Neural cell (in vitro differentiated cells): ENCODE data around the gene RBM33. TPM values are rescaled to one million over a fixed set of nuclear protein-coding genes. Genes with fewer than 3 reads are reported as not detected.

Experiments
- H2AFZ ChIP-seq: fragments of 200-600, 300-800 bp; sonication (generic), shearing (Covaris generic); 2 replicates; pipeline ENCODE4 v1.6.0; 2014; ENCODE audit warnings: low read depth, mild to moderate bottlenecking, antibody characterized with exemption, low read length, moderate library complexity
- H3F3A ChIP-seq: fragments of 200-600 bp; shearing (Covaris generic); 2 replicates; pipeline ENCODE4 v1.6.1; 2016; ENCODE audit warnings: mild to moderate bottlenecking, moderate library complexity, mixed read lengths, antibody characterized with exemption, low read length; ENCODE audit not compliant: insufficient read depth, poor library complexity, severe bottlenecking
- H3K27ac ChIP-seq: fragments of 200-600, 300-800 bp; sonication (generic), shearing (Covaris generic); 2 replicates; pipeline ENCODE4 v1.5.1; 2014; ENCODE audit warnings: mild to moderate bottlenecking, low read length, moderate library complexity
- H3K27me3 ChIP-seq: fragments of 300-800, 200-600 bp; sonication (generic), shearing (Covaris generic); 2 replicates; pipeline ENCODE4 v1.6.0; 2014; ENCODE audit warnings: mild to moderate bottlenecking, low read depth, low read length, moderate library complexity; ENCODE audit not compliant: insufficient read depth
- H3K36me3 ChIP-seq: fragments of 300-800, 200-600 bp; sonication (generic), shearing (Covaris generic); 2 replicates; pipeline ENCODE4 v1.5.1; 2014; ENCODE audit warnings: mild to moderate bottlenecking, antibody characterized with exemption, low read length, moderate library complexity; ENCODE audit not compliant: insufficient read depth
- H3K4me2 ChIP-seq: fragments of 300-800, 200-600 bp; sonication (generic), shearing (Covaris generic); 2 replicates; pipeline ENCODE4 v1.6.0; 2014; ENCODE audit warnings: mild to moderate bottlenecking, low read length
- H3K4me3 ChIP-seq: fragments of 300-800, 200-600 bp; sonication (generic), shearing (Covaris generic); 2 replicates; pipeline ENCODE4 v1.5.1; 2014; ENCODE audit warnings: mild to moderate bottlenecking, low read length, moderate library complexity
- H3K79me2 ChIP-seq: fragments of 200-600 bp; shearing (Covaris generic); replicated peaks from 2 replicates; pipeline ENCODE4 v1.6.0; 2014; ENCODE audit warnings: mild to moderate bottlenecking, low read length, moderate library complexity; ENCODE audit not compliant: insufficient read depth
- H3K9ac ChIP-seq: fragments of 300-800, 200-600 bp; sonication (generic), shearing (Covaris generic); 2 replicates; pipeline ENCODE4 v1.6.1; 2016; ENCODE audit warnings: mild to moderate bottlenecking, low read length, mixed read lengths
- H3K9me2 ChIP-seq: fragments of 200-600 bp; shearing (Covaris generic); 2 replicates; pipeline ENCODE4 v1.6.1; 2016; ENCODE audit warnings: mild to moderate bottlenecking, low read length, mixed read lengths; ENCODE audit not compliant: insufficient read depth
- H3K9me3 ChIP-seq: fragments of 200-600, 300-800 bp; sonication (generic), shearing (Covaris generic); 2 replicates; pipeline ENCODE4 v1.6.1; 2016; ENCODE audit warnings: mild to moderate bottlenecking, mixed run types, low read length, moderate library complexity, mixed read lengths
- H4K20me1 ChIP-seq: fragments of 200-600 bp; shearing (Covaris generic); 2 replicates; pipeline ENCODE4 v1.6.1; 2016; ENCODE audit warnings: mild to moderate bottlenecking, mixed run types; ENCODE audit not compliant: insufficient read depth
- EP300 ChIP-seq: fragments of 450-650 bp; conservative IDR thresholded peaks from 2 replicates; pipeline ENCODE4 v1.6.1; 2014; ENCODE audit warnings: antibody characterized with exemption, mild to moderate bottlenecking, moderate library complexity; ENCODE audit not compliant: poor library complexity, severe bottlenecking
- EZH2 ChIP-seq: fragments of 200-600, 300-800 bp; shearing (Covaris generic), sonication (generic); IDR thresholded peaks from 2 replicates; pipeline ENCODE4 v1.6.1; 2014; ENCODE audit warnings: antibody characterized with exemption, low read length, borderline replicate concordance, mild to moderate bottlenecking; ENCODE audit not compliant: insufficient read depth, poor library complexity, severe bottlenecking
- MXI1 ChIP-seq: fragments of 450-650 bp; conservative IDR thresholded peaks from 2 replicates; pipeline ENCODE4 v1.6.1; 2014; ENCODE audit warnings: antibody characterized with exemption, mild to moderate bottlenecking; ENCODE audit not compliant: poor library complexity, severe bottlenecking
- POLR2AphosphoS5 ChIP-seq: IDR thresholded peaks from 2 replicates; pipeline ENCODE4 v1.6.1; 2012
- RAD21 ChIP-seq: fragments of 450-650 bp; conservative IDR thresholded peaks from 2 replicates; pipeline ENCODE4 v1.6.1; 2014; ENCODE audit warnings: antibody characterized with exemption, mild to moderate bottlenecking, moderate library complexity
- REST ChIP-seq: IDR thresholded peaks from 2 replicates; pipeline ENCODE4 v1.6.1; 2012; ENCODE audit warnings: borderline replicate concordance
- SMC3 ChIP-seq: fragments of 450-650 bp; conservative IDR thresholded peaks from 2 replicates; pipeline ENCODE4 v1.6.1; 2014; ENCODE audit warnings: antibody characterized with exemption, mild to moderate bottlenecking, moderate library complexity; ENCODE audit not compliant: poor library complexity
- TAF1 ChIP-seq: IDR thresholded peaks from 2 replicates; pipeline ENCODE4 v1.6.1; 2012; ENCODE audit warnings: low read depth
- polyA plus RNA-seq: library from polyadenylated mRNA; depleted of rRNA; stranded (reverse); fragments of >200 nt; gene quantifications from 2 replicates; pipeline ENCODE4 v1.2.3, GENCODE V29; 2014
- TF ChIP-seq, protein P1 (sequence below): fragments of 450-650 bp; IDR thresholded peaks from 2 replicates; pipeline ENCODE4 v1.5.1; 2014; ENCODE audit warnings: antibody characterized with exemption, mild to moderate bottlenecking, moderate library complexity; ENCODE audit not compliant: poor library complexity, severe bottlenecking

Gene RBM33
- polyA plus RNA-seq, 1 donor from 2014 or later: 53.2 TPM

- TF ChIP-seq POLR2AphosphoS5 (no peak), RAD21 (no peak), REST (no peak), EZH2 (no peak), EP300 (no peak), TAF1 (no peak), SMC3 (no peak), MXI1 (no peak)
- TF ChIP-seq, protein P1, sequence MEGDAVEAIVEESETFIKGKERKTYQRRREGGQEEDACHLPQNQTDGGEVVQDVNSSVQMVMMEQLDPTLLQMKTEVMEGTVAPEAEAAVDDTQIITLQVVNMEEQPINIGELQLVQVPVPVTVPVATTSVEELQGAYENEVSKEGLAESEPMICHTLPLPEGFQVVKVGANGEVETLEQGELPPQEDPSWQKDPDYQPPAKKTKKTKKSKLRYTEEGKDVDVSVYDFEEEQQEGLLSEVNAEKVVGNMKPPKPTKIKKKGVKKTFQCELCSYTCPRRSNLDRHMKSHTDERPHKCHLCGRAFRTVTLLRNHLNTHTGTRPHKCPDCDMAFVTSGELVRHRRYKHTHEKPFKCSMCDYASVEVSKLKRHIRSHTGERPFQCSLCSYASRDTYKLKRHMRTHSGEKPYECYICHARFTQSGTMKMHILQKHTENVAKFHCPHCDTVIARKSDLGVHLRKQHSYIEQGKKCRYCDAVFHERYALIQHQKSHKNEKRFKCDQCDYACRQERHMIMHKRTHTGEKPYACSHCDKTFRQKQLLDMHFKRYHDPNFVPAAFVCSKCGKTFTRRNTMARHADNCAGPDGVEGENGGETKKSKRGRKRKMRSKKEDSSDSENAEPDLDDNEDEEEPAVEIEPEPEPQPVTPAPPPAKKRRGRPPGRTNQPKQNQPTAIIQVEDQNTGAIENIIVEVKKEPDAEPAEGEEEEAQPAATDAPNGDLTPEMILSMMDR: no peak
- Histone ChIP-seq H3K27ac (no peak overlapping the region), H3F3A (no peaks in the 10 kb centered on the region), H3K9me2 (no peaks in the 10 kb centered on the region), H3K79me2 (no peaks in the 10 kb centered on the region), H3K4me2 (no peak overlapping the region), H3K9me3 (no peaks in the 10 kb centered on the region), H2AFZ (no peak overlapping the region), H4K20me1 (no peaks in the 10 kb centered on the region), H3K36me3 (no peaks in the 10 kb centered on the region), H3K9ac (no peak overlapping the region), H3K4me3 (no peak overlapping the region), H3K27me3 (no peaks in the 10 kb centered on the region)
Measured at GRCh38 chr7:155739538-155740143, 95.2 kb downstream of the RBM33 start.

DNA sequence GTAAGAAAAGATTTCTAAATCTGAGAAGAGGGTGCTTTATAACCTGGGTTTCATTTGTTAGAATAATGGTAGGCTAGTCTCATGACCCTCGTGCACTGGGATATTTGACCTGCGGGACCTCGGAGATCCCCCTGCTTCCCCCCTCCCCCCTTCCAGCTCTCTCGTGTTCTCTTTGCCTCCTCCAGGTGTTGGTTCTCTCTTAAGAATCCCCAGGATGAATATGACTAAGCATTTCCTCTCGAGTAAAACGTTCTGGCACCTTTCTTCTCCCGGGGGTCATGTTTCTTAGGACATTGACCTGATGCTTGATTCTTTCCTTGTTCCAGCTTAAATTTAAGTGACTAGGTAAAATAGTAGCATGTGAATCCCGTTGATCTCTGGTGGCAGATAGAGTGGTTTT is 96.6 kb downstream of the RBM33 start:
- Histone ChIP-seq H4K20me1 (no peaks in the 10 kb centered on the region), H3K36me3 (no peaks in the 10 kb centered on the region), H2AFZ (no peak overlapping the region), H3K9me3 (no peaks in the 10 kb centered on the region), H3F3A (no peaks in the 10 kb centered on the region), H3K9ac (no peak overlapping the region), H3K4me3 (no peak overlapping the region), H3K4me2 (no peak overlapping the region), H3K79me2 (no peaks in the 10 kb centered on the region), H3K27me3 (no peaks in the 10 kb centered on the region), H3K9me2 (no peaks in the 10 kb centered on the region), H3K27ac (no peak overlapping the region)
- TF ChIP-seq RAD21 (no peak), TAF1 (no peak), SMC3 (no peak), EZH2 (no peak), REST (no peak), MXI1 (no peak), EP300 (no peak), POLR2AphosphoS5 (no peak)
- TF ChIP-seq, protein P1: no peak
